ENCODE data around the gene RECQL5. TPM values are rescaled to one million over a fixed set of nuclear protein-coding genes. Genes with fewer than 3 reads are reported as not detected.

The RECQL5 gene
- polyA plus RNA-seq, 1 of the 3 experiments (the other 2 are of a cell fraction), result 25.3 TPM

- peak; percentile 37; the same call in 1 of the 2 replicates for TF ChIP-seq RXRA (IDR thresholded peaks at IDR 0.05; ENCODE audit: borderline replicate concordance, low read depth)
- TF ChIP-seq MAX (IDR thresholded peaks at IDR 0.05; ENCODE audit: low read depth), result peak; percentile 73; the same call in 1 of the 2 replicates
Measured at GRCh38 chr17:75683583-75683982, 16.6 kb upstream of the RECQL5 start (continued).

- POLR2A ChIA-PET, result no interaction called here
- Histone ChIP-seq H3K9me2 (no peaks in the 10 kb centered on the region), H3K4me2 (peak overlapping the region; percentile 3), H3F3A (replicated peaks; ENCODE audit: insufficient read depth) (peaks cover 36% of the 10 kb centered on the region), H3K79me2 (ENCODE audit: insufficient read depth) (peaks cover 91% of the 10 kb centered on the region), H2AFZ (ENCODE audit: low read depth) (no peak overlapping the region), H3K4me1 (ENCODE audit: control insufficient read depth in 1 of 2, insufficient read depth in 2 of 2, low read depth in 1 of 2, low read length in 1 of 2) (peaks cover 6 to 41% of the 10 kb centered on the region in 2 experiments; a peak in 3 of 4 replicates), H3K9me3 (no peaks in the 10 kb centered on the region), H3K9ac (no peak overlapping the region), H3K4me3 (ENCODE audit: low read depth in 2 of 2, low read length in 1 of 2) (no peak overlapping the region), H3K36me3 (replicated peaks in 1 of 2; ENCODE audit: control insufficient read depth in 1 of 2, insufficient read depth in 2 of 2, low read length in 1 of 2) (peaks cover 24% of the 10 kb centered on the region in 2 experiments), H3K27ac (ENCODE audit: low read depth in 2 of 2, low read length in 1 of 2) (peak overlapping the region; percentile 18 to 64; a peak in 3 of 4 replicates), H3K27me3 (ENCODE audit: insufficient read depth) (no peaks in the 10 kb centered on the region), H4K20me1 (ENCODE audit: insufficient read depth) (peaks cover 12% of the 10 kb centered on the region; the same call in 1 of the 2 replicates)
- WGBS (ENCODE audit: low lambda C conversion rate), result 8% methylated on average over 3 of the region's 3 CpGs
- DNase-seq, result no peak
- CTCF ChIA-PET, result interaction anchor here (0.9 to 5.1 kb wide), 4 partner anchors 10 to 146 kb away, joined by 3 to 39 read pairs (median 10); partner anchors contain the start of gene SMIM5
- no peak for TF ChIP-seq EZH2phosphoT487 (IDR thresholded peaks at IDR 0.05; ENCODE audit: borderline replicate concordance, low read depth)
- TF ChIP-seq SMC3 (IDR thresholded peaks at IDR 0.05; ENCODE audit: low read depth, low read length), result no peak
- TF ChIP-seq FOXM1 (IDR thresholded peaks at IDR 0.05; ENCODE audit: low read depth), result no peak
- TF ChIP-seq NFIC (IDR thresholded peaks at IDR 0.05; ENCODE audit: borderline replicate concordance), result no peak; the same call in none of the 2 replicates
- TF ChIP-seq EP300 (IDR thresholded peaks at IDR 0.05; ENCODE audit: borderline replicate concordance in 1 of 2, low read depth in 1 of 2, low read length in 1 of 2), result peak in 1 of 2 experiments; percentile 73; a peak in 2 of 4 replicates
- TF ChIP-seq NRF1 (IDR thresholded peaks at IDR 0.05; ENCODE audit: low read depth, low read length), result no peak
- TF ChIP-seq RXRA (IDR thresholded peaks at IDR 0.05; ENCODE audit: borderline replicate concordance, low read depth), result peak; percentile 38; the same call in 1 of the 2 replicates
- peak; percentile 82 for TF ChIP-seq PBX3 (IDR thresholded peaks at IDR 0.05)
- TF ChIP-seq MAX (IDR thresholded peaks at IDR 0.05; ENCODE audit: low read depth), result peak; percentile 32; the same call in 1 of the 2 replicates
- TF ChIP-seq USF1 (IDR thresholded peaks at IDR 0.05; ENCODE audit: borderline replicate concordance, low read depth), result no peak
- no peak for TF ChIP-seq SIN3A (IDR thresholded peaks at IDR 0.05; ENCODE audit: borderline replicate concordance, low read depth, low read length)
- TF ChIP-seq FOXJ3 (CRISPR knock-in tag; IDR thresholded peaks at IDR 0.05), result no peak
- TF ChIP-seq JUND (IDR thresholded peaks at IDR 0.05), result peak; percentile 64; the same call in 1 of the 2 replicates
- TF ChIP-seq TEAD4 (IDR thresholded peaks at IDR 0.05; ENCODE audit: borderline replicate concordance, insufficient read depth), result peak; percentile 42; the same call in 1 of the 2 replicates
- no peak for TF ChIP-seq CHD2 (IDR thresholded peaks at IDR 0.05; ENCODE audit: low read length, partially characterized antibody)
- TF ChIP-seq POLR2AphosphoS5 (IDR thresholded peaks at IDR 0.05; ENCODE audit: low read depth, low read length), result peak; percentile 56; the same call in 1 of the 2 replicates
- TF ChIP-seq RFX5 (IDR thresholded peaks at IDR 0.05; ENCODE audit: low read length), result no peak
- no peak for TF ChIP-seq YY1 (IDR thresholded peaks at IDR 0.05; ENCODE audit: low read depth)
- TF ChIP-seq ELF1 (IDR thresholded peaks at IDR 0.05), result no peak; the same call in 1 of the 2 replicates
- TF ChIP-seq USF2 (IDR thresholded peaks at IDR 0.05; ENCODE audit: borderline replicate concordance, low read depth, low read length), result no peak
- no peak for TF ChIP-seq GABPA (IDR thresholded peaks at IDR 0.05; ENCODE audit: low read depth)
- no peak for TF ChIP-seq CTCF (IDR thresholded peaks at IDR 0.05)
- TF ChIP-seq RAD21 (IDR thresholded peaks at IDR 0.05; ENCODE audit: low read length), result no peak
- no peak for TF ChIP-seq IRF3 (IDR thresholded peaks at IDR 0.05; ENCODE audit: low read depth, low read length)
- TF ChIP-seq MXI1 (IDR thresholded peaks at IDR 0.05; ENCODE audit: low read depth, low read length), result no peak
- peak; percentile 58 for TF ChIP-seq FOSL2 (IDR thresholded peaks at IDR 0.05; ENCODE audit: borderline replicate concordance, low read depth)
Measured at GRCh38 chr17:75681289-75681688, 14.3 kb upstream of the RECQL5 start.
